ELR (cell line): ENCODE measurements around the gene FAM199X.
A peak's percentile ranks its signal among the peaks of the same experiment; 100 is the strongest.
"Not testable (repeated sequence)": the region's sequence is repeated elsewhere in the genome, so short reads cannot be mapped to it uniquely, and the experiment has no call there.

Source experiments
- DNase-seq: peaks from one replicate; pipeline ENCODE4 v3.0.0-alpha.2; 2015; ENCODE audit warnings: low read depth

The FAM199X gene

GRCh38 chrX:104189837-104190236 is 23.6 kb downstream of the FAM199X start:
- DNase-seq = no peak

GRCh38 chrX:104193485-104193884 is 27.2 kb downstream of the FAM199X start:
- no peak for DNase-seq

GRCh38 chrX:104195013-104195412 is 28.8 kb downstream of the FAM199X start:
- no peak for DNase-seq

GRCh38 chrX:104195489-104196084 is 29.3 kb downstream of the FAM199X start:
- peak; percentile 51 for DNase-seq

- DNase-seq = no peak
These were observed 39.3 kb downstream of the FAM199X start for GRCh38 chrX:104205548-104205947.

- DNase-seq = no peak
These were observed 44.9 kb downstream of the FAM199X start for GRCh38 chrX:104211187-104211586.

- DNase-seq = not testable (repeated sequence)
These were observed 63.8 kb downstream of the FAM199X start for GRCh38 chrX:104230060-104230459.
